AG09309 (cell line): ENCODE results near the gene NOP53.

Source experiments
- DNase-seq: peaks from one replicate; pipeline ENCODE4 v3.0.0-alpha.2; 2010; ENCODE audit warnings: low read depth
- H3K4me3 ChIP-seq: 2 replicates; pipeline ENCODE4 v1.5.1; 2011; ENCODE audit warnings: mild to moderate bottlenecking, low read depth, low read length, moderate library complexity; ENCODE audit not compliant: control insufficient read depth
- CTCF ChIP-seq: IDR thresholded peaks from 2 replicates; pipeline ENCODE4 v1.5.1; 2011; ENCODE audit warnings: mild to moderate bottlenecking, low read depth, low read length, inconsistent platforms; ENCODE audit not compliant: insufficient read depth, control insufficient read depth; ENCODE audit errors: missing control alignments

NOP53 gene

DNA sequence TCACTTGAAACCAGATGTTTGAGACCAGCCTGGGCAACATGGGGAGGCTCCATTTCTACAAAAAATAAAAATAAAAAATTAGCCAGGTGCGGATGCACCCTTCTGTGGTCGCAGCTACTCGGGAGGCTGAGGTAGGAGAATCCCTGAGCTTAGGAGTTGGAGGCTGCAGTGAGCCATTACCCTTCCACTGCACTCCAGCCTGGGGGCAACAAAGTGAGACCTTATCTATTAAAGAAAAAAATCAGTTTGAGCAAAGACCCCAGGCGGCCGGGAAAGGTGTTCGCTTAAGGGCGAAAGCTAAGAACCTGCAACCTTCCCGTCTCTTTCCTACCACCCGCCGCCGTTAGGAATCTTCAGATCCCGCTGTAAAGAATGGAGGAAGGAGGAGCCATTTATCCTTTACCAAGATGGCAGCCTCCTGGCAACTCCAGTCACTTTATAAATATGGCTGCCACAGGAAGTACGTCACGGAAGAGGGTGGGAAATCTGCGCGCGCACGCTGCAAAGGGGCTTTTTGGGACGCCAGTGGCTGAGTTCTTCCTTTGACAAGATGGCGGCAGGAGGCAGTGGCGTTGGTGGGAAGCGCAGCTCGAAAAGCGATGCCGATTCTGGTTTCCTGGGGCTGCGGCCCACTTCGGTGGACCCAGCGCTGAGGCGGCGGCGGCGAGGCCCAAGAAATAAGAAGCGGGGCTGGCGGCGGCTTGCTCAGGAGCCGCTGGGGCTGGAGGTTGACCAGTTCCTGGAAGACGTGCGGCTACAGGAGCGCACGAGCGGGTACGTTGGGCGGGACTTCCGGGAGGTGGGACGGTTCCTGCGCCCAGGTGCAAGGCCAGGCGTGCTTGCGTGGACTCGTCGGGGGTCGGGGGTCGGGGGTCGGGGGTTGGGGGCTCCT is at the start of gene NOP53:
Gene NOP53, plus strand, starts transcription at position 537 of the 892 bp plus-strand sequence. Its CDS starts 14 bp downstream, at position 551.
- no peak for TF ChIP-seq CTCF
- H3K4me3 ChIP-seq, result peak within 1 kb of the TSS; percentile 78
- DNase-seq, result peak; percentile 91

DNA sequence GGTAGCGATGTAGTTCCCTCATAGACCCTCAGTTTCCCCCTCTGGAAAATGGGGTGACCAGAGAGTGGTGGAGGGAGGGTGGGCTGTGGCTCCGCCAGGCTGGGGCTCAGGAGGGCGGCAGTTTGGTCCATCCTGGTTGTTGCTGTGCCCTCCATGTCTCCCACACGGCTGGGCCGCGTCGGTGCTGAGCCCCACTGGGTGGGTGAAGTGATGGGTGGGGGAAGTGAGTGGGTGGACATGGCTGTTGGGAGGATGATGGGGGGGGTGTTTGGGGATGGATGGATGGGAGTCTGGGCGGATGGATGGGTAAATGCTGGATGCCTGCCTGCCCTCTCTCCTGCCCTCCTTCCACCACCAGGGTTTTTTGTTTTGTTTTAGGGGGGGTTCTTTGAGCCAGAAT is 48.7 kb upstream of the NOP53 start:
- no peak for TF ChIP-seq CTCF
- no peak overlapping the region for H3K4me3 ChIP-seq
- DNase-seq, result no peak

- TF ChIP-seq CTCF, result peak; percentile 100
- H3K4me3 ChIP-seq, result no peak overlapping the region
- DNase-seq, result peak; percentile 50
Observed at GRCh38 chr19:47697863-47698609, 47.3 kb upstream of the NOP53 start.

DNA sequence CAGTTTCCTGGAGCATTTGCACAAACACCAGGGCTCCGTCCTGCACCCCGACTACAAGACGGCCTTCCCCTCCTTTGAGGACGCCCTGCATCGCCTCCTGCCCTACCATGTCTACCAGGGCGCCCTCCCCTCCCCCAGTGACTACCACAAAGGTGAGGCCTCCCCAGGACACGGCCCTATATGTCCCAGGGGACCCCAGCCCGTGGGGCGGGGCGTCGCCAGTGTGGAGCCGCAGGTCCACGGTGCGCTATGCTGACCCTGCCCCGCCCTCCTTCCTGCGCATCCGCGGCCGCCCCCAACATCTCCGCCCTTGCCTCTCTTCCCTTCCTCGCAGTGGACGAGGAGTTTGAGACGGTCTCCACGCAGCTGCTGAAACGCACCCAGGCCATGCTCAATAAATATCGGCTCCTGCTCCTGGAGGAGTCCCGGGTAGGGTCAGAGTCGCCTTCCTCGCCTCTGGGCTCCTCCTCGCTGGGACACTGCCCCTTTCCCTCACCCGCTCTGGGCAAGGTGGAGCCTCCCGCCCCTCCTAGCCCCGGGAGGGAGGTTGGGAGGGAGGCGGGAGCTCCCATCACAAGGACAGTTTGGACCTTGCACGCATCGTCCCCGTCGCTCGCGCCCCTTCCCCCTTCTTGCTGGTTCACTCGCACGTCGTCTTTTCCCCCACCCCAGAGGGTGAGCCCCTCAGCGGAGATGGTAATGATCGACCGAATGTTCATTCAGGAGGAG is 46.6 kb upstream of the NOP53 start:
- no peak for TF ChIP-seq CTCF
- no peak for DNase-seq
- no peak overlapping the region for H3K4me3 ChIP-seq

- H3K4me3 ChIP-seq, result no peak overlapping the region
- TF ChIP-seq CTCF, result peak; percentile 85
- no peak for DNase-seq
Observed at GRCh38 chr19:47699360-47699917, 45.9 kb upstream of the NOP53 start.

- TF ChIP-seq CTCF, result no peak
- H3K4me3 ChIP-seq, result no peak overlapping the region
- no peak for DNase-seq
Observed at GRCh38 chr19:47700934-47701716, 44.2 kb upstream of the NOP53 start.
